ENCODE results near the gene NANP. TPM values are rescaled to one million over a fixed set of nuclear protein-coding genes. Genes with fewer than 3 reads are reported as not detected.

The NANP gene
- total and polyA plus RNA-seq, 2 of the 13 experiments (the other 11 are each of a cell fraction or from before 2014, with no cell fraction given) = 8.9 to 21.5 TPM

GRCh38 chr20:25619514-25619913 is 4.3 kb downstream of the NANP start:
- Histone ChIP-seq H2AFZ (ENCODE audit: low read length) (no peak overlapping the region), H3K79me2 (ENCODE audit: insufficient read depth, low read length) (peaks cover 75% of the 10 kb centered on the region), H3K27me3 (ENCODE audit: control insufficient read depth in 1 of 2, insufficient read depth in 2 of 2, low read length in 2 of 2) (no peaks in the 10 kb centered on the region; a peak in 1 of 5 replicates), H3K27ac (ENCODE audit: extremely low read length, insufficient read depth, low read length) (no peak overlapping the region), H3K4me1 (ENCODE audit: insufficient read depth, low read length) (peaks cover 47% of the 10 kb centered on the region), H3K36me3 (replicated peaks in 1 of 2; ENCODE audit: control insufficient read depth in 1 of 2, insufficient read depth in 2 of 2, low read length in 2 of 2) (peaks cover 12 to 20% of the 10 kb centered on the region in 2 experiments), H3K9ac (ENCODE audit: insufficient read depth, low read depth, low read length) (no peak overlapping the region), H3K4me2 (ENCODE audit: low read depth, low read length) (no peak overlapping the region), H4K20me1 (ENCODE audit: insufficient read depth, low read length) (0 out of 2 replicates have a peak, but pooled peaks cover 3% of the 10 kb centered on the region), H3K4me3 (replicated peaks in 1 of 3; ENCODE audit: insufficient read depth in 1 of 3, low read depth in 2 of 3, low read length in 3 of 3) (no peak overlapping the region), H3K9me3 (ENCODE audit: low read length) (no peaks in the 10 kb centered on the region)
- TF ChIP-seq ZNF619 (CRISPR knock-in tag; IDR thresholded peaks at IDR 0.05) (no peak), PHF8 (CRISPR knock-in tag; IDR thresholded peaks at IDR 0.05) (no peak), ZBTB33 (CRISPR knock-in tag; IDR thresholded peaks at IDR 0.05) (peak; percentile 11; the same call in 1 of the 2 replicates), PBX2 (CRISPR knock-in tag; IDR thresholded peaks at IDR 0.05) (peak; percentile 67; the same call in 1 of the 2 replicates), HNF1B (CRISPR knock-in tag; IDR thresholded peaks at IDR 0.05) (no peak), CC2D1A (CRISPR knock-in tag; IDR thresholded peaks at IDR 0.05) (no peak)
- POLR2A ChIA-PET = interaction anchor here (1.3 kb wide), 1 partner anchor 35 kb away, joined by 5 read pairs; no protein-coding TSS in a partner anchor
- CTCF ChIA-PET (ENCODE audit: low intra/inter-chr PET ratio, low total read pairs) = no interaction called here
- no TSS peak for BruUV-seq (replicated peaks)
- intact Hi-C loops (cut with micrococcal nuclease; ENCODE audit: unreplicated experiment) (no loop called here), in situ Hi-C loops (cut with HindIII; ENCODE audit: extremely low pct_ligation_motif_present, low pct_unique_long_range_greater_than_20kb) (no loop called here)
- ATAC-seq (no peak), DNase-seq (ENCODE audit: low spot score) (no peak), FAIRE-seq (no peak)
- WGBS (ENCODE audit: low lambda C conversion rate) = 93% methylated on average over 3 of the region's 3 CpGs

Data from HepG2 (cell line).